K562 (cell line): ENCODE measurements around the gene PLEKHS1. TPM values are rescaled to one million over a fixed set of nuclear protein-coding genes. Genes with fewer than 3 reads are reported as not detected.

Experiments used
- CBX5 ChIP-seq: IDR thresholded peaks from 2 replicates; pipeline ENCODE4 v1.6.1; 2014; ENCODE audit warnings: low read depth, borderline replicate concordance
- CCAR2 ChIP-seq: fragments of 200-400 bp; formaldehyde crosslinking; IDR thresholded peaks from 2 replicates; pipeline ENCODE4 v1.6.1; 2017; ENCODE audit warnings: mild to moderate bottlenecking, low read depth, low read length
- ERF ChIP-seq: fragments of 450-650 bp; formaldehyde crosslinking; IDR thresholded peaks from 2 replicates; pipeline ENCODE4 v1.4.0; 2020; ENCODE audit warnings: mild to moderate bottlenecking, mixed read lengths
- ESRRA ChIP-seq: fragments of 450-650 bp; IDR thresholded peaks from 2 replicates; pipeline ENCODE4 v1.6.1; 2014; ENCODE audit warnings: low read depth, mild to moderate bottlenecking, moderate library complexity, borderline replicate concordance
- ILF3 ChIP-seq: fragments of 450-650 bp; IDR thresholded peaks from 2 replicates; pipeline ENCODE4 v1.6.1; 2018; ENCODE audit warnings: antibody characterized with exemption, mild to moderate bottlenecking, moderate library complexity, borderline replicate concordance
- MAZ ChIP-seq, 2 experiments: fragments of 450-650 bp in 1 of 2; sonication (generic) in 1 of 2; formaldehyde crosslinking; IDR thresholded peaks in 1 of 2; conservative IDR thresholded peaks in 1 of 2; 2 replicates each; pipeline versions ENCODE4 v1.4.0 to v1.5.0; 2020; ENCODE audit warnings: mild to moderate bottlenecking in 1 of 2, missing genetic modification reagents in 1 of 2
- NCOA1 ChIP-seq: fragments of 450-650 bp; IDR thresholded peaks from 2 replicates; pipeline ENCODE4 v1.6.1; 2016; ENCODE audit warnings: low read depth
- RAD21 ChIP-seq, 2 experiments: fragments of 250-450 bp in 1 of 2; fragments of 450-650 bp in 1 of 2; sonication (Bioruptor Pico) in 1 of 2; formaldehyde crosslinking in 1 of 2; IDR thresholded peaks in 1 of 2; conservative IDR thresholded peaks in 1 of 2; 2 replicates each; pipeline versions ENCODE4 v1.4.0 to v1.8.0; 2020 to 2022; ENCODE audit warnings: mild to moderate bottlenecking in 2 of 2, moderate library complexity in 1 of 2
- SOX6 ChIP-seq: fragments of 450-650 bp; IDR thresholded peaks from 2 replicates; pipeline ENCODE4 v1.6.1; 2014; ENCODE audit warnings: mild to moderate bottlenecking
- ZNF23 ChIP-seq: fragments of 250-450 bp; sonication (Bioruptor Pico); IDR thresholded peaks from 2 replicates; pipeline ENCODE4 v1.4.0; 2020; ENCODE audit warnings: mild to moderate bottlenecking
- polyA plus RNA-seq, 8 experiments: library from polyadenylated mRNA; depleted of rRNA in 4 of 8; stranded (reverse) in 5 of 8; unstranded in 3 of 8; fragments of >200 nt; fragmentation: Nextera tagmentation in 2 of 8; fragmentation: Illumina TruSeq in 1 of 8; extraction: Ambion mirVana in 2 of 8; extraction: Trizol in 1 of 8; gene quantifications; 2 replicates each; pipeline versions ENCODE4 v1.2.1 to v1.2.3, GENCODE V29; 2011 to 2014; ENCODE audit warnings: inconsistent platforms in 1 of 8, missing spikeins in 1 of 8
- total RNA-seq, 7 experiments: library from RNA; depleted of rRNA in 6 of 7; stranded (reverse); fragments of >200 nt in 6 of 7; fragmentation: Illumina TruSeq in 2 of 7; extraction: Trizol in 2 of 7; gene quantifications; 2 replicates each; pipeline versions ENCODE4 v1.2.1 to v1.2.3, GENCODE V29; 2011 to 2021; ENCODE audit warnings: low replicate concordance in 1 of 7
- TF ChIP-seq, protein P1 (sequence below): fragments of 450-650 bp; IDR thresholded peaks from 2 replicates; pipeline ENCODE4 v1.6.1; 2016; ENCODE audit warnings: low read depth
- TF ChIP-seq, protein P2 (sequence below), 3 experiments: fragments of 200-800 bp in 1 of 3; fragments of 250-450 bp in 1 of 3; fragments of 450-650 bp in 1 of 3; sonication (Bioruptor Pico) in 1 of 3; sonication (Bioruptor generic) in 1 of 3; formaldehyde crosslinking in 1 of 3; IDR thresholded peaks; 2 replicates each; pipeline versions ENCODE4 v1.6.1 to v1.8.0; 2016 to 2022; ENCODE audit warnings: mild to moderate bottlenecking in 2 of 3, missing genetic modification characterization in 2 of 3, missing compliant biosample characterization in 1 of 3, moderate library complexity in 1 of 3
- TF ChIP-seq, protein P3 (sequence below), 2 experiments: fragments of 450-650 bp in 1 of 2; sonication (generic) in 1 of 2; formaldehyde crosslinking in 1 of 2; IDR thresholded peaks in 1 of 2; conservative IDR thresholded peaks in 1 of 2; 2 replicates each; pipeline versions ENCODE4 v1.6.1 to v1.8.1; 2016 to 2023; ENCODE audit warnings: mild to moderate bottlenecking in 2 of 2, moderate library complexity in 2 of 2, inconsistent platforms in 1 of 2, missing genetic modification reagents in 1 of 2

The PLEKHS1 gene
- total and polyA plus RNA-seq, 9 of the 15 experiments (the other 6 are each of a cell fraction or from before 2014, with no cell fraction given) = not detected

DNA sequence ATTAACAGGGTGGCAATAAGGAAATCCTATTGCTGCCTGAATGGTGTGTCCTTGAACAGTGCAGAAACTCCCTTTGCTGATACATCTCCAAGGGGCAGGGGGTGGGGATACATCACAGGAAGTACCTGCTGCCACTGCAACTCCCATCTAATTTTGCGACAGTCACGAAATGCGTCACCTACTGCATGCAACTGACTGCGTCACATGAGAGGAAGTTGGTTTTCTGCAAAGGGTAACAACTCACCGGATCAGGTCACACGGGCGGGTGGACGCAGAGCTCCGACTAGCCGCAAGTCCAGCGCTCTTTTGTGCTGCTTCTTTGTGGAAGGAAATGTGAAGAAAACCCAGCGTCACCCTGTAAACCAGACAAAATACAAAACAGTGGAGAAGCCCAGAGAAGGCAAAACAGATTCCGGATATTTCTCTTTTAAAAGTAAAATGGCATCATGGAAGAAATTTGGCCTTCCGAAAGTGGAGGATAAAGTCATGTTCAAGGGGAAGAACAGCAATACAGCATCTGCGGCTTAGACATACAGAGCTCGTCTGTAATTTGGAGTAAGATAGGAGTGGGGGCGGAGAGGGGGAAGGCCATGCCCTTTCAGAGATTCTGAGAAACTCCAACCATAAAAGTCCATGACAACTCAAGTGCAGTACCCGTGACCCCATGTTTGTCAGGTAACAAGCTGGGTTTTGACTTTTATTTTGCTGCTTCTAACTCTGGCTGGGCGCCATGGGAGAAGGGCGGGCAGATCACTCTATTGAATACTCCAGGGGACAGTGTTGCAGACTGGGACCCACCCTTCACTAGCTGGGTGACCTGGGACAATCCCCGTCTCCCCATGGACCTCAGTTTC, 32.3 kb upstream of the PLEKHS1 start (continued):
- TF ChIP-seq, protein P1, sequence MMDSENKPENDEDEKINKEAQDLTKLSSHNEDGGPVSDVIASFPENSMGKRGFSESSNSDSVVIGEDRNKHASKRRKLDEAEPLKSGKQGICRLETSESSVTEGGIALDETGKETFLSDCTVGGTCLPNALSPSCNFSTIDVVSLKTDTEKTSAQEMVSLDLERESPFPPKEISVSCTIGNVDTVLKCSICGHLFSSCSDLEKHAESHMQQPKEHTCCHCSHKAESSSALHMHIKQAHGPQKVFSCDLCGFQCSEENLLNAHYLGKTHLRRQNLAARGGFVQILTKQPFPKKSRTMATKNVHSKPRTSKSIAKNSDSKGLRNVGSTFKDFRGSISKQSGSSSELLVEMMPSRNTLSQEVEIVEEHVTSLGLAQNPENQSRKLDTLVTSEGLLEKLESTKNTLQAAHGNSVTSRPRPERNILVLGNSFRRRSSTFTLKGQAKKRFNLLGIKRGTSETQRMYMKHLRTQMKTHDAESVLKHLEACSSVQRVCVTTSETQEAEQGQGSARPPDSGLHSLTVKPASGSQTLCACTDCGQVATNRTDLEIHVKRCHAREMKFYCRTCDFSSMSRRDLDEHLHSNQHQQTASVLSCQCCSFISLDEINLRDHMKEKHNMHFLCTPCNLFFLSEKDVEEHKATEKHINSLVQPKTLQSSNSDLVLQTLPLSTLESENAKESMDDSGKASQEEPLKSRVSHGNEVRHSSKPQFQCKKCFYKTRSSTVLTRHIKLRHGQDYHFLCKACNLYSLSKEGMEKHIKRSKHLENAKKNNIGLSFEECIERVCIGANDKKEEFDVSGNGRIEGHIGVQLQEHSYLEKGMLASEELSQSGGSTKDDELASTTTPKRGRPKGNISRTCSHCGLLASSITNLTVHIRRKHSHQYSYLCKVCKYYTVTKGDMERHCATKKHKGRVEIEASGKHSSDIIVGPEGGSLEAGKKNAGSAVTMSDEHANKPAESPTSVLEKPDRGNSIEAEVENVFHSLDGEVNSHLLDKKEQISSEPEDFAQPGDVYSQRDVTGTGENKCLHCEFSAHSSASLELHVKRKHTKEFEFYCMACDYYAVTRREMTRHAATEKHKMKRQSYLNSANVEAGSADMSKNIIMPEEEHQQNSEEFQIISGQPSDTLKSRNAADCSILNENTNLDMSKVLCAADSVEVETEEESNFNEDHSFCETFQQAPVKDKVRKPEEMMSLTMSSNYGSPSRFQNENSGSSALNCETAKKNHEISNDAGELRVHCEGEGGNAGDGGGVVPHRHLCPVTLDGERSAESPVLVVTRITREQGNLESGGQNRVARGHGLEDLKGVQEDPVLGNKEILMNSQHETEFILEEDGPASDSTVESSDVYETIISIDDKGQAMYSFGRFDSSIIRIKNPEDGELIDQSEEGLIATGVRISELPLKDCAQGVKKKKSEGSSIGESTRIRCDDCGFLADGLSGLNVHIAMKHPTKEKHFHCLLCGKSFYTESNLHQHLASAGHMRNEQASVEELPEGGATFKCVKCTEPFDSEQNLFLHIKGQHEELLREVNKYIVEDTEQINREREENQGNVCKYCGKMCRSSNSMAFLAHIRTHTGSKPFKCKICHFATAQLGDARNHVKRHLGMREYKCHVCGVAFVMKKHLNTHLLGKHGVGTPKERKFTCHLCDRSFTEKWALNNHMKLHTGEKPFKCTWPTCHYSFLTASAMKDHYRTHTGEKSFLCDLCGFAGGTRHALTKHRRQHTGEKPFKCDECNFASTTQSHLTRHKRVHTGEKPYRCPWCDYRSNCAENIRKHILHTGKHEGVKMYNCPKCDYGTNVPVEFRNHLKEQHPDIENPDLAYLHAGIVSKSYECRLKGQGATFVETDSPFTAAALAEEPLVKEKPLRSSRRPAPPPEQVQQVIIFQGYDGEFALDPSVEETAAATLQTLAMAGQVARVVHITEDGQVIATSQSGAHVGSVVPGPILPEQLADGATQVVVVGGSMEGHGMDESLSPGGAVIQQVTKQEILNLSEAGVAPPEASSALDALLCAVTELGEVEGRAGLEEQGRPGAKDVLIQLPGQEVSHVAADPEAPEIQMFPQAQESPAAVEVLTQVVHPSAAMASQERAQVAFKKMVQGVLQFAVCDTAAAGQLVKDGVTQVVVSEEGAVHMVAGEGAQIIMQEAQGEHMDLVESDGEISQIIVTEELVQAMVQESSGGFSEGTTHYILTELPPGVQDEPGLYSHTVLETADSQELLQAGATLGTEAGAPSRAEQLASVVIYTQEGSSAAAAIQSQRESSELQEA = no peak
- TF ChIP-seq NCOA1 (peak; percentile 49; the same call in 1 of the 2 replicates), ZNF23 (CRISPR knock-in tag) (no peak), MAZ (CRISPR knock-in tag; conservative IDR thresholded peaks at IDR 0.05 in 1 of 2, IDR thresholded peaks at IDR 0.05 in 1 of 2) (no peak), ILF3 (no peak), RAD21 (CRISPR knock-in tag; conservative IDR thresholded peaks at IDR 0.05 in 1 of 2, IDR thresholded peaks at IDR 0.05 in 1 of 2) (no peak), SOX6 (no peak), ESRRA (peak; percentile 38; the same call in 1 of the 2 replicates), CBX5 (no peak), CCAR2 (no peak), ERF (CRISPR knock-in tag) (no peak)
- TF ChIP-seq, protein P2, sequence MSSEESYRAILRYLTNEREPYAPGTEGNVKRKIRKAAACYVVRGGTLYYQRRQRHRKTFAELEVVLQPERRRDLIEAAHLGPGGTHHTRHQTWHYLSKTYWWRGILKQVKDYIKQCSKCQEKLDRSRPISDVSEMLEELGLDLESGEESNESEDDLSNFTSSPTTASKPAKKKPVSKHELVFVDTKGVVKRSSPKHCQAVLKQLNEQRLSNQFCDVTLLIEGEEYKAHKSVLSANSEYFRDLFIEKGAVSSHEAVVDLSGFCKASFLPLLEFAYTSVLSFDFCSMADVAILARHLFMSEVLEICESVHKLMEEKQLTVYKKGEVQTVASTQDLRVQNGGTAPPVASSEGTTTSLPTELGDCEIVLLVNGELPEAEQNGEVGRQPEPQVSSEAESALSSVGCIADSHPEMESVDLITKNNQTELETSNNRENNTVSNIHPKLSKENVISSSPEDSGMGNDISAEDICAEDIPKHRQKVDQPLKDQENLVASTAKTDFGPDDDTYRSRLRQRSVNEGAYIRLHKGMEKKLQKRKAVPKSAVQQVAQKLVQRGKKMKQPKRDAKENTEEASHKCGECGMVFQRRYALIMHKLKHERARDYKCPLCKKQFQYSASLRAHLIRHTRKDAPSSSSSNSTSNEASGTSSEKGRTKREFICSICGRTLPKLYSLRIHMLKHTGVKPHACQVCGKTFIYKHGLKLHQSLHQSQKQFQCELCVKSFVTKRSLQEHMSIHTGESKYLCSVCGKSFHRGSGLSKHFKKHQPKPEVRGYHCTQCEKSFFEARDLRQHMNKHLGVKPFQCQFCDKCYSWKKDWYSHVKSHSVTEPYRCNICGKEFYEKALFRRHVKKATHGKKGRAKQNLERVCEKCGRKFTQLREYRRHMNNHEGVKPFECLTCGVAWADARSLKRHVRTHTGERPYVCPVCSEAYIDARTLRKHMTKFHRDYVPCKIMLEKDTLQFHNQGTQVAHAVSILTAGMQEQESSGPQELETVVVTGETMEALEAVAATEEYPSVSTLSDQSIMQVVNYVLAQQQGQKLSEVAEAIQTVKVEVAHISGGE (CRISPR knock-in tag; IDR thresholded peaks at IDR 0.05) = peak in 1 of 3 experiments; percentile 79; a peak in 2 of 6 replicates
- TF ChIP-seq, protein P3, sequence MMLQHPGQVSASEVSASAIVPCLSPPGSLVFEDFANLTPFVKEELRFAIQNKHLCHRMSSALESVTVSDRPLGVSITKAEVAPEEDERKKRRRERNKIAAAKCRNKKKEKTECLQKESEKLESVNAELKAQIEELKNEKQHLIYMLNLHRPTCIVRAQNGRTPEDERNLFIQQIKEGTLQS (IDR thresholded peaks at IDR 0.05) = peak; percentile 25; the same call in 1 of the 2 replicates
- TF ChIP-seq, protein P3 (CRISPR knock-in tag; conservative IDR thresholded peaks at IDR 0.05) = no peak
